DMS79 (cell line): ENCODE results near the gene RYR3.
"Not testable (repeated sequence)": the region's sequence is repeated elsewhere in the genome, so short reads cannot be mapped to it uniquely, and the experiment has no call there.

Experiments used
- DNase-seq: peaks from one replicate; lab custom pipeline; 2025; lab: John Stamatoyannopoulos, UW

The RYR3 gene

GRCh38 chr15:33773969-33774368, 463.2 kb downstream of the RYR3 start:
- no peak for DNase-seq

DNA sequence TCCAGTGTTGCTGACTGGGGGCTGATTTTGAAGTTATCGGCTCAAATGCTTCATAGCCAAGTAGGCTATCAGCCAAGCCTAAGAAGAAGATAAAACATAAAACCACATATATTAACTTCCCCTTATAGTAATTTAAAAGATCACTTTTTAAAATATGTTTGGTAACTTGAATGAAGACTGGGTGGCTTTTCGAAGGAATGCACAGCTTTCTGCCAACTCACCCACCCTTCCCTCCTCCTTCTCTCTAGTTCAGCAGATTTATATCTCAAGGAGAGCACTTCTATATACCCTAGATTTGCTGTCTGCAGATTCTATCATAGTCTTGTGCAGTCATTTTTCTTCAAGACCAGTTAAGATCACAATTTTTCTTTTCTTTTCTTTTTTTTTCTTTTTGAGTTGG, 468.1 kb downstream of the RYR3 start:
- no peak for DNase-seq

- DNase-seq = no peak
These were observed 469.4 kb downstream of the RYR3 start for GRCh38 chr15:33780011-33780768.

- DNase-seq = no peak
These were observed 472.2 kb downstream of the RYR3 start for GRCh38 chr15:33782966-33783365.

GRCh38 chr15:33785366-33785765, 474.6 kb downstream of the RYR3 start:
- no peak for DNase-seq

DNA sequence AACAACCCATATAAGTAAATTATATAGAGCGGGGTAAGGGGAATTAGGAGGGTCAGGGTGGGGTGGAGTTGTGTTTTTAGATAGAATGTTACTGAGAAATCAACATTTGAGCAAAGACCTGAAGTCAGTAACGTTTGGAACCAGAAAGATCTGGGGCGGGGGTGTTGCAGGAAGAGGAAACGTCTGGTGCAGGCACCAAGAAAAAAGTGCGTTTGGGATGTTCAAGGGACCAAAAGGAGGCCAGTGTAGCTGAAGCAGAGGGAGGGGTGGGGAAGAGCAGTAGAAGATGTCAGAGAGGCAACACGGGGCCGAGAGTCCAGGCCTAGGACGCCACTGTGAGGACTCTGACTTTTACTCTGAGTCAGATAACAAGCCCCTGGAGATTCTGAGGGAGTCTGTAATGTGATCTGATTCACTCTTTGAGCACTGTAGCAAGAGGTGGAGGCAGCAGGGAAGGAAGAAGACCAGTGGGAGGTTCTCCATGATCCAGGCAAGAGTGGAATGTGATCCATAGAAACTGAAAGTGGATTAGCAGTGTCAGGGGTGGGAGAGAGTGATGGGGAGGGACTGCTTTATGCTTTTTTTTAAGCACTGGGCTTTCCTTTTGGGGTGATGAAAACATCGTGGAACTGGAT, 478.3 kb downstream of the RYR3 start:
- no peak for DNase-seq

GRCh38 chr15:33794453-33794852, 483.7 kb downstream of the RYR3 start:
- no peak for DNase-seq

- no peak for DNase-seq
These were observed 484.3 kb downstream of the RYR3 start for GRCh38 chr15:33795070-33795469.

DNA sequence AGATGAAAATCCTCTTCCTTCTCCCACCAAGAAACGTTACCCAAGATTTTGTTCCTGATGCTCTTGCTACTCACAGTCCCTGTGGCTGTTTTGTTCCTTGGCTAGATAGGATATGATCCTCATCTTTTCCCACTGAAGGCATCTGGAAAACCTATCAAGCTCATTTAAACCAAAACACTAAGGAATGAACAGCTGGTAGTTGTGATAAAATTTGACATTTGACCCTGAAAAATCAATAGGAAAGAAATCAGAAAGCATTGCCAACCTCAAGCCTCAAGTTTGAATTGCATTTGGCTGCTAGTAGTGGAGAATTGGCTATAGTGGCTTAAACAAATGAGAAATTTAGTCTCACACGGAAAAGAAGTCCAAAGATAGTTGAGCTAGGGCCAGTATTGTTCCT, 486.9 kb downstream of the RYR3 start:
- DNase-seq = no peak

GRCh38 chr15:33801954-33802353, 491.2 kb downstream of the RYR3 start:
- no peak for DNase-seq

DNA sequence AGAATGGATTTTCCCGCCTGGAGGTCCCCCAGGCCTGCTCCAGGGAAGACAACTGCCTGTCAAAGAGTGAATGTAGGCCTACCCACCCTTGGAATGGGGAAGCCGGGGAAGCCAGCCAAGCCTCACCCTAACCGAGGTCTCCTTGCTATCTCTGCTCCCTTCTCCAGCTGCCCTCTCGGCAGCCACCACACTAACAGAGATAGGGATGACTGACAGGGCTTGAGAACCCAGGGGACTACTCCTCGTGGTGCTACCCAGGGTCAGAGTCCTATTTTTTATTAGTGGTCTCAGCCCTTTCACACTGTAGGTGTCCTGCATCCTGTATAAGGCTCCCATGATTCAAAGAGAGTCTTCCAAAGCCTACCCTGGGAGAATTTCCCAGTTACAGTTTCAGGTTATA, 496.9 kb downstream of the RYR3 start:
- no peak for DNase-seq

- no peak for DNase-seq
These were observed 498.1 kb downstream of the RYR3 start for GRCh38 chr15:33808720-33809457.

DNA sequence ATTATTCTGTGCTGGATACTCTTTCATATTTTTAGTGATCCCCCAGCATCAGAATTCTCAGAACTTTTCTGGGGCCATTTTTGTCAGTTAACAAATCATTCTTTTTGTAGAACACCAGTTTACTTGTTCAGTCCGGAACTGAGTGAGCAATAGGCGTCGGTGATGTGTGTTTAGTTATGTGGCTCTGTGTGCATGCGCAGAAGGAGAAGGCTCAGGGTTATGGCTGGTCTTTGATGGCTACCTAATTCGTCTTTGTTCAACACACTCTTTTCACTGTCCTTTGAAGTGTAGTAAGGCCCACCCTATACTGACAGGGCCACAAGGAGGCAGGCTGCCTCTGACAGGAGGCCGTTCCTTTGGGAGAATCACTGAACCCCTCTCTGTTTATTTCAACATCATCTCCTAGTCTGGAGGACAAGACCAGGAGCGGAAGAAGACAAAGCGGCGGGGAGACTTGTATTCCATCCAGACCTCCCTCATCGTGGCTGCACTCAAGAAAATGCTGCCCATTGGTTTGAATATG, 499.4 kb downstream of the RYR3 start:
- no peak for DNase-seq

GRCh38 chr15:33810806-33811205, 500.0 kb downstream of the RYR3 start:
- no peak for DNase-seq

DNA sequence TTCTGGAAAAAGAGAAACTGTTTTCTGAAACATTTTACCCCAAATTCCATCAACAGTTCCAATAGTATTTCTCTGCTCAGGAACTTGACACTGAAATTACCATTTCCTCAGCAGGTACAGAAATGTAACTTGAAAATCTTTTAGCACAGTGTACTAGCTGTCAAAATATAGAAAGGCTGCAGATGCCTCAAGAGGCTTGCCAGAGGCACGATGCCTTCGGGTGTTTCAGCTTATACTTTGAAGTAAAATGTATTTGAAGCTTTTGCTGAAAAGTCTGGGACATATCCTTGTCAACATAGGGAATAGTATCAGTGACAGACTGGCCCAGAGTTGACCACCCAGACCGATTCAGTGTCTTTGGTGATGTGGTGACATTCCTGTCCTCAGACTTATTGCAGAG, 503.1 kb downstream of the RYR3 start:
- no peak for DNase-seq

DNA sequence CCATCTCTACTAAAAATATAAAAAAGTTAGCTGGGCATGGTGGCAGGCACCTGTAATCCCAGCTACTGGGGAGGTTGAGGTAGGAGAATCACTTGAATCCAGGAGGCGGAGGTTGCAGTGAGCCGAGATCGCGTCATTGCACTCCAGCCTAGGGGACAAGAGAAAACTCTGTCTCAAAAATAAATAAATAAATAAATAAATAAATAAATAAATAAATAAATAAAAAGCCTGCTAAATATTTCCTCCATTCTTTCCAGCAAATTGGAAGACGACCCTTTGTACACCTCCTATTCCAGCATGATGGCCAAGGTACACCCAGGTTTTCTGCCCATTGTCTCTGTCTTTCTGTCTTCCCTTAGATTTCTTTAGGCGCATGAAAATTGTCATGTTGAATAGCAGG, 508.7 kb downstream of the RYR3 start:
- not testable (repeated sequence) for DNase-seq

GRCh38 chr15:33822479-33822878, 511.7 kb downstream of the RYR3 start:
- DNase-seq = no peak

DNA sequence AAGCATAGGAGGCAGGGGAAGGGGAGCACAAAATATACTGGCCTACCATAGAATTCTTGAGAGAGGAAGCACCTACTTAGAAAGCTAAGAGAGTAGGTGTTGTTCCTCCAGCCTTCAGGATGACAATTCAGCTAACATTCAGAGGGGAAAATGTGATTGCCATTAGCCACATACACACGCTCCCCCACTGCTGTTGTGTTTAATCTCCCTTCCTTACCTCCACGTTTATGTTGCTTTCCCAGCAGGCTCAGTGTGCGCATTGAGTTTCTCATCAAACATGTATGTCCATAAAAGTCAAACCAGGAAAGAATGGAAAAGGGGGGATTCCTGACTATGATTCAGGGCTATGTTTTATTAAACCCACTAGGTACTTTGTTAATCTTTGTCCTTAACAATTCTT, 512.4 kb downstream of the RYR3 start:
- no peak for DNase-seq

- no peak for DNase-seq
These were observed 514.7 kb downstream of the RYR3 start for GRCh38 chr15:33825453-33825852.

- DNase-seq = no peak
These were observed 515.4 kb downstream of the RYR3 start for GRCh38 chr15:33826201-33826600.

DNA sequence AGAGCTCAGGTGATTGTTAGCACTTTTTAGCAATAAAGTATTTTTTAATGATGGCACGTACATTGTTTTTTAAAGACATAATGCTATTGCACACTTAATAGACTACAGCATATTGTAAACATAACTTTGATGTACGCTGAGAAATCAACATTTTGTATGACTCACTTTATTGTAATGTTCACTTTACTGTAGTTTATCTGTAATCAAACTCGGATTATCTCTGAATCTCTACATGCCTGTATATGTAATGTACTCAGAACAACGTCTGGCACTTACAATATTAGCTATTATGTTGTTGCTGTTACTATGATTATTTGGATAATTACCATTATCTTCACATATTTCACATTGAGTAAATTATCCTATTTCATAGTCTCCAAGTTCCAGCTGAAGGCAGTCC, 519.6 kb downstream of the RYR3 start:
- no peak for DNase-seq

DNA sequence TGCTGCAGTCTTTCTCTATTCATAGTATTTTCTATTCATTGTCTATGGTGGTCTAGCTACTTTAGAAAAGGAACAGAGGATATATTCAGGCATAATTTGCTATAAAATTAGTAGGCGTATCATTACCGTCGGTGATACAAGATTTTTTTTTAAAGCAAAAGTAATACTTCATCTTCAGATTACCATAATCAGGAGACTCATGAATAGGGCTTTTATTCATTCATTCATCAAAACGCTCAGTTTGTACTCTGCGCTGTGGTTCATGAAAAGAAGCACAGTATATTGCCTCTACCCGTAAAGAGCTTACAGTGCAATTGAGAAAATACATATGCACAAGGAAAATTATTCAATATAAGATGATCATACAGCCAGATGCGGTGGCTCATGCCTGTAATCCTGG, 520.9 kb downstream of the RYR3 start:
- no peak for DNase-seq
